GM12878 (cell line): ENCODE data around the gene ZNF443.

Experiments
- DPF2 ChIP-seq: fragments of 450-650 bp; IDR thresholded peaks from 2 replicates; pipeline ENCODE4 v1.6.1; 2017; ENCODE audit warnings: mild to moderate bottlenecking
- EED ChIP-seq: sonication (generic); IDR thresholded peaks from 2 replicates; pipeline ENCODE4 v1.6.1; 2016; ENCODE audit warnings: antibody characterized with exemption, low read depth
- GABPA ChIP-seq: IDR thresholded peaks from 2 replicates; pipeline ENCODE4 v1.6.1; 2014; ENCODE audit warnings: antibody characterized with exemption, low read depth, mild to moderate bottlenecking, inconsistent platforms
- HCFC1 ChIP-seq: fragments of 150-350 bp; IDR thresholded peaks from 2 replicates; pipeline ENCODE4 v1.6.1; 2014; ENCODE audit warnings: low read length
- JUNB ChIP-seq: IDR thresholded peaks from 2 replicates; pipeline ENCODE4 v1.6.1; 2016; ENCODE audit warnings: antibody characterized with exemption, mild to moderate bottlenecking
- MXI1 ChIP-seq: fragments of 150-350 bp; IDR thresholded peaks from 2 replicates; pipeline ENCODE4 v1.6.1; 2011; ENCODE audit warnings: low read depth, mild to moderate bottlenecking, inconsistent platforms, low read length, improper control_type of control experiment
- POLR2A ChIP-seq: IDR thresholded peaks from 2 replicates; pipeline ENCODE4 v1.6.1; 2011; ENCODE audit warnings: low read depth, mild to moderate bottlenecking, low read length
- POLR2AphosphoS5 ChIP-seq: IDR thresholded peaks from 2 replicates; pipeline ENCODE4 v1.6.1; 2011; ENCODE audit warnings: mild to moderate bottlenecking, low read length, inconsistent platforms
- RELA ChIP-seq: fragments of 450-650 bp; IDR thresholded peaks from 2 replicates; pipeline ENCODE4 v1.8.0; 2014; ENCODE audit warnings: borderline replicate concordance; ENCODE audit not compliant: partially characterized antibody
- RFX5 ChIP-seq: IDR thresholded peaks from 2 replicates; pipeline ENCODE4 v1.6.1; 2011; ENCODE audit warnings: low read depth, low read length, improper control_type of control experiment
- USF2 ChIP-seq: IDR thresholded peaks from 2 replicates; pipeline ENCODE4 v1.6.1; 2011; ENCODE audit warnings: low read depth, low read length, improper control_type of control experiment, borderline replicate concordance
- YY1 ChIP-seq: IDR thresholded peaks from 2 replicates; pipeline ENCODE4 v1.6.1; 2011; ENCODE audit warnings: low read depth, mild to moderate bottlenecking, low read length
- ZNF217 ChIP-seq: fragments of 450-650 bp; IDR thresholded peaks from 2 replicates; pipeline ENCODE4 v1.6.1; 2017; ENCODE audit warnings: antibody characterized with exemption, mild to moderate bottlenecking
- TF ChIP-seq, protein P1 (sequence below), 3 experiments: IDR thresholded peaks in 2 of 3; conservative IDR thresholded peaks in 1 of 3; 2 replicates each; pipeline ENCODE4 v1.5.1; 2011; ENCODE audit warnings: low read depth in 3 of 3, low read length in 3 of 3, mild to moderate bottlenecking in 3 of 3, control low read depth in 2 of 3, moderate library complexity in 2 of 3, inconsistent platforms in 1 of 3, mixed read lengths in 1 of 3; ENCODE audit not compliant: control insufficient read depth in 2 of 3, insufficient read depth in 1 of 3; ENCODE audit errors: extremely low read depth in 1 of 3

GRCh38 chr19:12440541-12441316 lies at the start of gene ZNF443:
- no peak for TF ChIP-seq RFX5
- TF ChIP-seq EED, result no peak
- TF ChIP-seq, protein P1, sequence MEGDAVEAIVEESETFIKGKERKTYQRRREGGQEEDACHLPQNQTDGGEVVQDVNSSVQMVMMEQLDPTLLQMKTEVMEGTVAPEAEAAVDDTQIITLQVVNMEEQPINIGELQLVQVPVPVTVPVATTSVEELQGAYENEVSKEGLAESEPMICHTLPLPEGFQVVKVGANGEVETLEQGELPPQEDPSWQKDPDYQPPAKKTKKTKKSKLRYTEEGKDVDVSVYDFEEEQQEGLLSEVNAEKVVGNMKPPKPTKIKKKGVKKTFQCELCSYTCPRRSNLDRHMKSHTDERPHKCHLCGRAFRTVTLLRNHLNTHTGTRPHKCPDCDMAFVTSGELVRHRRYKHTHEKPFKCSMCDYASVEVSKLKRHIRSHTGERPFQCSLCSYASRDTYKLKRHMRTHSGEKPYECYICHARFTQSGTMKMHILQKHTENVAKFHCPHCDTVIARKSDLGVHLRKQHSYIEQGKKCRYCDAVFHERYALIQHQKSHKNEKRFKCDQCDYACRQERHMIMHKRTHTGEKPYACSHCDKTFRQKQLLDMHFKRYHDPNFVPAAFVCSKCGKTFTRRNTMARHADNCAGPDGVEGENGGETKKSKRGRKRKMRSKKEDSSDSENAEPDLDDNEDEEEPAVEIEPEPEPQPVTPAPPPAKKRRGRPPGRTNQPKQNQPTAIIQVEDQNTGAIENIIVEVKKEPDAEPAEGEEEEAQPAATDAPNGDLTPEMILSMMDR (IDR thresholded peaks at IDR 0.05 in 2 of 3, conservative IDR thresholded peaks at IDR 0.05 in 1 of 3; ENCODE audit: control insufficient read depth in 2 of 3, extremely low read depth in 1 of 3, insufficient read depth in 1 of 3, low read depth in 3 of 3, low read length in 3 of 3), result no peak
- 0 out of 2 replicates have a peak, but pooled peaks have one; percentile 22 for TF ChIP-seq POLR2AphosphoS5
- TF ChIP-seq HCFC1, result no peak
- peak; percentile 37; the same call in 1 of the 2 replicates for TF ChIP-seq MXI1
- no peak for TF ChIP-seq RELA
- no peak for TF ChIP-seq JUNB
- peak; percentile 73 for TF ChIP-seq POLR2A
- TF ChIP-seq GABPA, result peak; percentile 73
- peak; percentile 92 for TF ChIP-seq DPF2
- no peak for TF ChIP-seq ZNF217
- TF ChIP-seq USF2, result no peak
- no peak for TF ChIP-seq YY1
